Amygdala (tissue), 56 donors: Measurements from ENCODE around the gene EVPLL.
"Not testable (repeated sequence)": the region's sequence is repeated elsewhere in the genome, so short reads cannot be mapped to it uniquely, and the experiment has no call there.

Experiments
- DNase-seq, 56 donors: peaks; one replicate each; lab custom pipeline; 2025; lab: John Stamatoyannopoulos, UW

Gene EVPLL

GRCh38 chr17:18377437-18378204, at the start of gene EVPLL:
TSS of gene EVPLL (plus strand) at chr17:18377778. CDS start at chr17:18380938, 3,160 bp downstream.
- peak in 1 of 56 donors; percentile 3 for DNase-seq

- DNase-seq: no peak
Measured at GRCh38 chr17:18328643-18329204, 48.9 kb upstream of the EVPLL start.

- DNase-seq: no peak
Measured at GRCh38 chr17:18331879-18332278, 45.7 kb upstream of the EVPLL start.

- DNase-seq: no peak
Measured at GRCh38 chr17:18332909-18333489, 44.6 kb upstream of the EVPLL start.

- DNase-seq: not testable (repeated sequence)
Measured at GRCh38 chr17:18338158-18338557, 39.4 kb upstream of the EVPLL start.

- no peak for DNase-seq
Measured at GRCh38 chr17:18339933-18340332, 37.6 kb upstream of the EVPLL start.

GRCh38 chr17:18344021-18344420, 33.6 kb upstream of the EVPLL start:
- DNase-seq: no peak

- DNase-seq: no peak
Measured at GRCh38 chr17:18353541-18353940, 24.0 kb upstream of the EVPLL start.

- peak in 10 of 56 donors; percentile 2 to 46 (median 10) for DNase-seq
Measured at GRCh38 chr17:18356624-18357023, 21.0 kb upstream of the EVPLL start.

GRCh38 chr17:18360518-18360917, 17.1 kb upstream of the EVPLL start:
- DNase-seq: no peak

GRCh38 chr17:18361837-18362697, 15.5 kb upstream of the EVPLL start:
- no peak for DNase-seq

- peak in 55 of 56 donors; percentile 12 to 93 (median 72) for DNase-seq
Measured at GRCh38 chr17:18362698-18363100, 14.9 kb upstream of the EVPLL start.

GRCh38 chr17:18363101-18364049, 14.2 kb upstream of the EVPLL start, which contains the start of gene SHMT1:
TSS of gene SHMT1 (minus strand) at chr17:18363550. CDS start at chr17:18355981, 7,569 bp downstream.
- peak in 55 of 56 donors; percentile 56 to 96 (median 87) for DNase-seq

- no peak for DNase-seq
Measured at GRCh38 chr17:18364166-18364565, 13.4 kb upstream of the EVPLL start.

GRCh38 chr17:18368946-18369345, 8.6 kb upstream of the EVPLL start:
- no peak for DNase-seq

- no peak for DNase-seq
Measured at GRCh38 chr17:18370761-18371160, 6.8 kb upstream of the EVPLL start.

- DNase-seq: no peak
Measured at GRCh38 chr17:18371455-18371854, 6.1 kb upstream of the EVPLL start.

GRCh38 chr17:18373181-18373580, 4.4 kb upstream of the EVPLL start:
- DNase-seq: not testable (repeated sequence)

GRCh38 chr17:18374216-18374615, 3.4 kb upstream of the EVPLL start:
- DNase-seq: no peak

- no peak for DNase-seq
Measured at GRCh38 chr17:18378205-18378505, 577 bp downstream of the EVPLL start.
